HG03439 (cell line): ENCODE data around the gene LENG8.
"Not testable (repeated sequence)": the region's sequence is repeated elsewhere in the genome, so short reads cannot be mapped to it uniquely, and the experiment has no call there.

Source experiments
- ATAC-seq: cut with Tn5 transposase; IDR thresholded peaks from one replicate; pipeline ENCODE4 v1.9.1; 2021; ENCODE audit warnings: mild to moderate bottlenecking, moderate library complexity; ENCODE audit not compliant: unreplicated experiment

LENG8 gene

GRCh38 chr19:54509200-54509940 is 60.4 kb downstream of the LENG8 start:
- ATAC-seq = not testable (repeated sequence)
